ENCODE data around the gene EPN2.
A peak's percentile ranks its signal among the peaks of the same experiment; 100 is the strongest.

Gene EPN2

GRCh38 chr17:19306160-19307111 is 69.3 kb downstream of the EPN2 start:
- ATAC-seq (peak; percentile 99), DNase-seq (peak; percentile 24 to 38)
- peaks cover 97% of the 10 kb centered on the region for H3K27me3 Mint-ChIP-seq
- peak overlapping the region in 1 of 2 donors; percentile 72 for H3K27ac Mint-ChIP-seq
- peaks cover 32% of the 10 kb centered on the region for H3K4me1 Mint-ChIP-seq
- H3K9me3 Mint-ChIP-seq = no peaks in the 10 kb centered on the region
- peak overlapping the region in 1 of 2 donors; percentile 31 for H3K4me3 Mint-ChIP-seq

GRCh38 chr17:19307521-19307920 is 70.4 kb downstream of the EPN2 start:
- no peak for ATAC-seq
- H3K9me3 Mint-ChIP-seq = no peaks in the 10 kb centered on the region
- no peak overlapping the region for H3K4me3 Mint-ChIP-seq
- H3K27me3 Mint-ChIP-seq = peaks cover 97% of the 10 kb centered on the region
- DNase-seq = no peak
- no peak overlapping the region for H3K27ac Mint-ChIP-seq
- H3K4me1 Mint-ChIP-seq = peaks cover 32% of the 10 kb centered on the region

GRCh38 chr17:19308398-19308797 is 71.2 kb downstream of the EPN2 start:
- Mint-ChIP-seq H3K4me3 (no peak overlapping the region), H3K4me1 (peaks cover 32% of the 10 kb centered on the region), H3K27ac (no peak overlapping the region), H3K9me3 (no peaks in the 10 kb centered on the region), H3K27me3 (peaks cover 92% of the 10 kb centered on the region)
- DNase-seq = no peak
- no peak for ATAC-seq

- ATAC-seq (no peak), DNase-seq (no peak)
- H3K27me3 Mint-ChIP-seq = peaks cover 89% of the 10 kb centered on the region
- H3K9me3 Mint-ChIP-seq = no peaks in the 10 kb centered on the region
- peaks cover 26% of the 10 kb centered on the region for H3K4me1 Mint-ChIP-seq
- no peak overlapping the region for H3K27ac Mint-ChIP-seq
- no peak overlapping the region for H3K4me3 Mint-ChIP-seq
Observed at GRCh38 chr17:19309701-19310100, 72.5 kb downstream of the EPN2 start.

- H3K4me1 Mint-ChIP-seq = peaks cover 25% of the 10 kb centered on the region
- ATAC-seq (no peak), DNase-seq (no peak)
- peaks cover 89% of the 10 kb centered on the region for H3K27me3 Mint-ChIP-seq
- no peak overlapping the region for H3K4me3 Mint-ChIP-seq
- H3K27ac Mint-ChIP-seq = no peak overlapping the region
- H3K9me3 Mint-ChIP-seq = no peaks in the 10 kb centered on the region
Observed at GRCh38 chr17:19310151-19310550, 73.0 kb downstream of the EPN2 start.

GRCh38 chr17:19311016-19311415 is 73.8 kb downstream of the EPN2 start:
- H3K9me3 Mint-ChIP-seq = no peaks in the 10 kb centered on the region
- no peak overlapping the region for H3K4me3 Mint-ChIP-seq

GRCh38 chr17:19311421-19312215 is 74.5 kb downstream of the EPN2 start:
- H3K27ac Mint-ChIP-seq = no peak overlapping the region
- H3K4me1 Mint-ChIP-seq = peaks cover 10% of the 10 kb centered on the region
- H3K4me3 Mint-ChIP-seq = no peak overlapping the region
- H3K9me3 Mint-ChIP-seq = no peaks in the 10 kb centered on the region
- ATAC-seq (no peak), DNase-seq (no peak)
- H3K27me3 Mint-ChIP-seq = peaks cover 75% of the 10 kb centered on the region

More at GRCh38 chr17:19311016-19311415, 73.8 kb downstream of the EPN2 start:
- no peak for ATAC-seq
- Mint-ChIP-seq H3K27ac (no peak overlapping the region), H3K27me3 (peaks cover 81% of the 10 kb centered on the region), H3K4me1 (peaks cover 16% of the 10 kb centered on the region)
- no peak for DNase-seq

- H3K4me1 Mint-ChIP-seq = peaks cover 5% of the 10 kb centered on the region
- ATAC-seq = no peak
- H3K4me3 Mint-ChIP-seq = no peak overlapping the region
Observed at GRCh38 chr17:19312406-19312805, 75.2 kb downstream of the EPN2 start.

GRCh38 chr17:19313066-19313745 is 76.0 kb downstream of the EPN2 start:
- Mint-ChIP-seq H3K27me3 (peaks cover 59% of the 10 kb centered on the region), H3K9me3 (no peaks in the 10 kb centered on the region), H3K4me1 (no peaks in the 10 kb centered on the region), H3K4me3 (no peak overlapping the region), H3K27ac (no peak overlapping the region)
- no peak for ATAC-seq
- no peak for DNase-seq

More at GRCh38 chr17:19312406-19312805, 75.2 kb downstream of the EPN2 start:
- peaks cover 67% of the 10 kb centered on the region for H3K27me3 Mint-ChIP-seq
- H3K9me3 Mint-ChIP-seq = no peaks in the 10 kb centered on the region
- no peak overlapping the region for H3K27ac Mint-ChIP-seq
- no peak for DNase-seq

GRCh38 chr17:19313746-19314651 is 76.8 kb downstream of the EPN2 start:
- no peaks in the 10 kb centered on the region for H3K9me3 Mint-ChIP-seq
- H3K27ac Mint-ChIP-seq = no peak overlapping the region
- DNase-seq (no peak), ATAC-seq (no peak)
- peaks cover 53% of the 10 kb centered on the region for H3K27me3 Mint-ChIP-seq
- no peak overlapping the region for H3K4me3 Mint-ChIP-seq
- no peaks in the 10 kb centered on the region for H3K4me1 Mint-ChIP-seq

GRCh38 chr17:19315104-19315503 is 77.9 kb downstream of the EPN2 start:
- no peak overlapping the region for H3K27ac Mint-ChIP-seq
- no peaks in the 10 kb centered on the region for H3K9me3 Mint-ChIP-seq
- peaks cover 47% of the 10 kb centered on the region for H3K27me3 Mint-ChIP-seq
- no peak overlapping the region for H3K4me3 Mint-ChIP-seq
- ATAC-seq = no peak
- no peaks in the 10 kb centered on the region for H3K4me1 Mint-ChIP-seq
- no peak for DNase-seq

GRCh38 chr17:19316761-19317358 is 79.7 kb downstream of the EPN2 start:
- no peaks in the 10 kb centered on the region for H3K4me1 Mint-ChIP-seq
- no peak overlapping the region for H3K27ac Mint-ChIP-seq
- ATAC-seq (no peak), DNase-seq (no peak)
- H3K27me3 Mint-ChIP-seq = peaks cover 48% of the 10 kb centered on the region
- no peaks in the 10 kb centered on the region for H3K9me3 Mint-ChIP-seq
- H3K4me3 Mint-ChIP-seq = no peak overlapping the region

- ATAC-seq (no peak), DNase-seq (no peak)
- Mint-ChIP-seq H3K4me1 (no peaks in the 10 kb centered on the region), H3K4me3 (no peak overlapping the region), H3K9me3 (no peaks in the 10 kb centered on the region), H3K27me3 (peaks cover 46% of the 10 kb centered on the region), H3K27ac (no peak overlapping the region)
Observed at GRCh38 chr17:19317359-19318095, 80.4 kb downstream of the EPN2 start.

- ATAC-seq = no peak
- peaks cover 52% of the 10 kb centered on the region for H3K27me3 Mint-ChIP-seq
Observed at GRCh38 chr17:19318611-19319010, 81.4 kb downstream of the EPN2 start.

More at GRCh38 chr17:19318611-19319010, 81.4 kb downstream of the EPN2 start:
- no peaks in the 10 kb centered on the region for H3K4me1 Mint-ChIP-seq
- H3K27ac Mint-ChIP-seq = peak overlapping the region in 1 of 2 donors; percentile 34
- H3K4me3 Mint-ChIP-seq = no peak overlapping the region
- no peaks in the 10 kb centered on the region for H3K9me3 Mint-ChIP-seq
- no peak for DNase-seq
